ENCODE measurements around the gene NOXA1. TPM values are rescaled to one million over a fixed set of nuclear protein-coding genes. Genes with fewer than 3 reads are reported as not detected.

NOXA1 gene
- total and polyA plus RNA-seq, 9 of the 15 experiments (the other 6 are each of a cell fraction or from before 2014, with no cell fraction given) = 0.07 to 1.2 (median 0.20) TPM; not detected in 4

GRCh38 chr9:137411645-137412380, 11.4 kb upstream of the NOXA1 start (continued):
- no peak for TF ChIP-seq MGA (IDR thresholded peaks at IDR 0.05)
- no peak for TF ChIP-seq HOXB6 (CRISPR knock-in tag; IDR thresholded peaks at IDR 0.05; ENCODE audit: borderline replicate concordance)
- TF ChIP-seq SMARCE1 (IDR thresholded peaks at IDR 0.05) = peak; percentile 60; the same call in 1 of the 2 replicates
- no peak for TF ChIP-seq MYBL2 (IDR thresholded peaks at IDR 0.05; ENCODE audit: low read depth)
- no peak for TF ChIP-seq MYBL2 (CRISPR knock-in tag; IDR thresholded peaks at IDR 0.05; ENCODE audit: borderline replicate concordance)
- no peak for TF ChIP-seq ZNF639 (CRISPR knock-in tag; conservative IDR thresholded peaks at IDR 0.05 in 1 of 2, IDR thresholded peaks at IDR 0.05 in 1 of 2)
- TF ChIP-seq KLF10 (CRISPR knock-in tag; IDR thresholded peaks at IDR 0.05) = no peak
- no peak for TF ChIP-seq RBM25 (IDR thresholded peaks at IDR 0.05; ENCODE audit: low read depth, low read length, severe bottlenecking)
- TF ChIP-seq SMAD4 (CRISPR knock-in tag; conservative IDR thresholded peaks at IDR 0.05) = no peak; the same call in 1 of the 2 replicates
- TF ChIP-seq ZNF444 (CRISPR knock-in tag; IDR thresholded peaks at IDR 0.05) = no peak
- no peak for TF ChIP-seq ATF4 (CRISPR knock-in tag; IDR thresholded peaks at IDR 0.05)
- peak; percentile 43; the same call in 1 of the 2 replicates for TF ChIP-seq USF1 (CRISPR knock-in tag; IDR thresholded peaks at IDR 0.05)
